ENCODE results near the gene C2orf42.
"Not testable (repeated sequence)": the region's sequence is repeated elsewhere in the genome, so short reads cannot be mapped to it uniquely, and the experiment has no call there.

Gene C2orf42

DNA sequence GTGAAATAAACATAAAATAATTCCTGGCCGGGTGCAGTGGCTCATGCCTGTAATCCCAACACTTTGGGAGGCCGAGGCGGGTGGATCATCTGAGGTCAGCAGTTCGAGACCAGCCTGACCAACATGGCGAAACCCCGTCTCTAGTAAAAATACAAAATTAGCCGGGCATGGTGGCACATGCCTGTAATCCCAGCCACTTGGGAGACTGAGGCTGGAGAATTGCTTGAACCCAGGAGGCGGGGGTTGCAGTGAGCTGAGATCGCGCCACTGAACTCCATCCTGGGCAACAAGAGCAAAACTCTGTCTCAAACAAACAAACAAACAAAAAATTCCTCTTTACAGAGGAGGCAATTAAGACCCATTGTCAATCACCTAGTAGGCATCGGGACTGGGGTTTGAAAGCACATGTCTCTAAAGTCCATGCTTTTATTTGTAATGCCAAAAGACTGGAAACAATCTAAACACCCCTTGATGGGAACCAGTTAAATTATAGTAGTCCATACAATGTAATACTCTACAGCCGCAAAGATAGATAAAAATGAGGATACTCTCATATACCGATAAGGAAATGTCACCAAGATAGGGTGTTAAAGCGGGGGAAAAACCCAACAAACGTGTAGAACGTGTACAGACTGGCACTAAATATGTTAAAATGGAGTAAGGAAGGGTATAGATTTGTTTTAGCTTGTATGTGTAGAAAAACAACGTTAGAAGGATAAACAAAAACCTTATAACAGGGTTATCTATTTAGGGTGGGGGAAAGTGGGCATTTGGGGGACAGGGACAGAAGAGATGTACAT, 59.3 kb downstream of the C2orf42 start:
- DNase-seq (ENCODE audit: low read depth) = not testable (repeated sequence)

DNA sequence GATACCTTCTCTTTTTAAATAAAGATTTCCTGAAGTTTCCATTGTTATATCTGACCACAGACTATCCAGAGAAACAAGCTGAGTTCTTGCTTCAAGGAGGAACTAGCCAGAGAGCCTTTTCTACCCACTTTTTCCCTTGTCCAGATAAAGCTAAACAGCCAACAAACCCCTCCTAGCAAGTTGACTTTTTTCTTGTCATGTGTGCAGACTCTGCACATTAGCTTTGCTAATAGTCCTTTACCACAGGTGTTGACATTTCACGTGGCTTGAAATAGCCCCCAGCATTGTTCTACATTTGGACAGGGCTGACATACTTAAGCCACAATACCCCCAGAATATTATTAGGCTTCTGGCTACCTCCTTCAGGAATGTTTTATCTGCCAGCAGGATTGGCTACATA, 62.8 kb downstream of the C2orf42 start:
- no peak for DNase-seq (ENCODE audit: low read depth)

DNA sequence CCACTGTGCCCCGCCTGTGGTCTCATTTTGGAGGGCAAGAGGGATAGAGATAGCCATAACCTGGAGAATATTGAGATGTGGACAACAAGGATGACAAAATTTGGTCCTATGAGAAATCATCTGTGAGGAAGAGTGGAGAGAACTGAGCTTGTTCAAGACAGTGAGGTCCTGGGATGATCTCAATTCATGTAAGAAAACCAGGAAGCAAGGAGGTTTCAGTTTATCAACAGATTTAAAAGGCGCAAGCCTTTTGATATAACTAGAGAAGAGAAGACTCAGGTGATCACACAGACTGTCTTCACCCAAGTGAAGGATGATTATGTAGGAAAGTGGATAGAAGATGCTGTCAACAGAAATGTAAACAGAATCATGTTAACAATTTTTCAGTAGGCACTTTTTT, 64.4 kb downstream of the C2orf42 start:
- DNase-seq (ENCODE audit: low read depth) = no peak

DNA sequence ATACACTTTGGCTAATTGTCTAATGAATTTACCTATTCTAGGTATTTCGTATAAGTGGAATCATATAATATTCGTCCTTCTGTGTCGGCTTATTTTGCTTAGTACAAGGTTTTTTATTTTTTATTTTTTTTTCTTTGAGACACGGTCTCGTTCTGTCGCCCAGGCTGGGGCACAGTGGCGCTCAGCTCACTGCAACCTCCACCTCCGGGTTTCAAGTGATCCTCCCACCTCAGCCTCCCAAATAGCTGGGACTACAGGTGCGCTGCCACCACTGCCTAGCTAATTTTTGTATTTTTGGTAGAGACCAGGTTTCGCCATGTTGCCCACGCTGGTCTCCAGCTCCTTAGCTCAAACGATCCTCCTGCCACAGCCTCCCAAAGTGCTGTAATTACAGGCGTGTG, 65.3 kb downstream of the C2orf42 start:
- DNase-seq (ENCODE audit: low read depth) = no peak

DNA sequence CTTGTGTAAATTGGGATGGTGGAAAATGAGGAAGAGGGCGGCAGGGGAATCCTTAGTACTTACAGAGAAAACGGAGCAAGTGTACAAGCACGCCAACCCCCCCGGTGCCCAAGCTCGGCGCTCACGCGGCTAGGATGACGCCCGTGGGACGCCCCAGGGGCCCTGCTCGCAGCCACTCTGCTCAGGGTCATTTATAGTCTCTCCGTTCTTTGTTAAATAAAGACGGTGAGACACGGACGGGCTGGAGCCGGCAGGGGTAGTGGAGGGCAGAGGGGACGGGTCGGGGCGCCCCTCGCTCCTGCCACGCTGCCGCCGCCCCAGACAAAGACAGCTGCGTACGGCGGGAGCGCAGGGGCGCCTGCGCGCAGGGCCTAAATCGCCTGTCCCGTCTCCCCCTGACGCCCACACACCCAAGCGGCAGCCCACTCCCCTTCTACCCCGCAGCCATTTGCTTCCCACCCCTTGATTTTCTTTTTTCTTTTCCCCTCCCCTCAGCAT, 65.8 kb downstream of the C2orf42 start:
- no peak for DNase-seq (ENCODE audit: low read depth)

DNA sequence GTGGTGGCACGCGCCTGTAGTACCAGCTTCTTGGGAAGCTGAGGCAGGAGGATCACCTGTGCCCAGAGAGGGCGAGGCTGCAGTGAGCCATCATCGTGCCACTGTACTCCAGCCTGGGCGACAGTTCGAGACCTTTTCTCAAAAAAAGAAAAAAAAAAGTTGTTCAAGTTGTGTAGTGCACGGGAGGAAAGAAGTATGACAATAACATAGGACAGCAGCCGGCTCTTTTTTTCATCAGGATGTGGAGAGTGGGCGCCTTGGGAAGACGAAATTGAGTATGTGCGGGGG, 67.0 kb downstream of the C2orf42 start:
- no peak for DNase-seq (ENCODE audit: low read depth)

DNA sequence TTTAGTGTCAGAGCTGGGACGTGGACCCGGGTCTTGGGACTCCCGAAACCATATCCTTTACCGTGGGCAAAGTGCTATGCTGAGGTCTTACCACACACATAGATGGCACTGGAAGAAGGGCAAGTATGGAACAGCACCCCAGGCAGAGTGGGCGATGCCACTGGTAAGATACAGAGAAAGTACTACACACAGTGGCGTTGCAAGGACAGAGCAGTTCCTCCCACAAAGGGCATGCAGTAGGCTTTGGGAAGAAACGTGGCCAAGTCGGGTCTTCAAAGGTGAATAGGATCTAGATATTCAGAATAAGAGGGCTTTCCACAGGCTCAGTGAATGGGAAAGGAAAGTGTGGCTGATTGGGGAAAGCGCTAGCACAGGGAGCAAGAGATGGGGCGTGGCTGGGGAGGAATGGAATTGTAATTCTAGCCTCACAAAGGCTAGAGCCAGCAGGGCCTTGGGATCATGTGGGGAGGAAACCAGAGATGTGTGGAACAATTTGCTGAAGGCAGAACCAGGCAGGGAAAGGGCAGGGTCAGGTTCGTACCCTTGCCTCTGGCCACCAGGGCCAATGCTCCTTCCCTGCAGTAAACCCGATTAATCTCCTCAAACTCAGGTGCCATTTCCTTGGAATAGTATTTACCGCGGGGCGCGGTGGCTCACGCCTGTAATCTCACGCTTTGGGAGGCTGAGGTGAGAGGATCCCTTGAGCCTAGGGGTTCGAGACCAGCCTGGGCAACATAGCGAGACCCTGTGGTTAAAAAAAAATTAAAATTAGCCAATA, 67.6 kb downstream of the C2orf42 start:
- DNase-seq (ENCODE audit: low read depth) = peak; percentile 46

DNA sequence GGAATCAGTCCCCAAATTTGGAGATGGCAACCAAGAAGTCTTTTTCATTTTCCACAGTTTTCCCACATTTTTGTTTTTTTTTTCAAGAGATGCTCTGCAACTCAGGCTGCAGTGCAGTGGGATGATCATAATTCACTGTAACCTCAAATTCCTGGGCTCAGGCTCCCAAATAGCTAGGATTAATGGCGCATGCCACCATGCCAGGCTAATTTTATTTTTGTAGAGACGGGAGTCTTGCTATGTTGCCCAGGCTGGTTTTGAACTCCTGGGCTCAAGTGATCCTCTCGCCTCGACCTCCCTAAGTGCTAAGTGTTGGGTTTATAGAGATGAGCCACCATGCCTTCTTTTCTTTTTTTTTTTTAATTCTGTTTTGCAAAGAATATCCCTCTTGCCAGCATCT, 68.3 kb downstream of the C2orf42 start:
- DNase-seq (ENCODE audit: low read depth) = no peak

DNA sequence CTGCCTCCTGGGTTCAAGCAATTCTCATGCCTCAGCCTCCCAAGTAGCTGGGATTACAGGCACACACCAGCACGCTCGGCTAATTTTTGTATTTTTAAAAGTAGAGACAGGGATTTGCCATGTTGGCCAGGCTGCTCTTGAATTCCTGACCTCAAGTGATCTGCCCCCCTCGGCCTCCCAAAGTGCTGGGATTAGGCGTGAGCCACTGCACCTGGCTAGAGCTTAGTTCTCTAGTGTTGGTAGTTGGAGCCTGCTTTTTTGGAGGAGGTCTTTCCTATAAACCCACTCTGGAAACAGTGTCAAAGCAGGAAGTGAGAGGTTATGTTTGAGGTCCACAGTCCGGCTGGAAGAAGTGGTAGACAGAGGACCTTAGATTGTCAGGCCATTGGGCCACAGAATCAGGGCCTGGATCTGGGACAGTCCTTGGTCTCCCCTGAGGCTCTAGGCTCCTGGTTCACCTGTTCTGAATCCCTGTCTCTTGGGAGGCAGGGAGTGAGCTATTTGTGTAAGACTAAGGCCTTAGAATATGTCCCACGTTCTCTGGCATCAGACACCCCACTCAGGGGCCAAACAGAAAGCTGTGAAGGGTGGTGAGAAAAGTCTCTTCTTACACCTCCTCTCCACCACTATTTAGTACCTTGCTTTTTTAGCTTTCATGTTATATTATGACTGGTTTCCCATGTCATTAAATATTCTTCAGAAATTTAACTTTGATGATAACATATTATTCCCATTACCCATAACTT, 69.0 kb downstream of the C2orf42 start:
- DNase-seq (ENCODE audit: low read depth) = no peak

DNA sequence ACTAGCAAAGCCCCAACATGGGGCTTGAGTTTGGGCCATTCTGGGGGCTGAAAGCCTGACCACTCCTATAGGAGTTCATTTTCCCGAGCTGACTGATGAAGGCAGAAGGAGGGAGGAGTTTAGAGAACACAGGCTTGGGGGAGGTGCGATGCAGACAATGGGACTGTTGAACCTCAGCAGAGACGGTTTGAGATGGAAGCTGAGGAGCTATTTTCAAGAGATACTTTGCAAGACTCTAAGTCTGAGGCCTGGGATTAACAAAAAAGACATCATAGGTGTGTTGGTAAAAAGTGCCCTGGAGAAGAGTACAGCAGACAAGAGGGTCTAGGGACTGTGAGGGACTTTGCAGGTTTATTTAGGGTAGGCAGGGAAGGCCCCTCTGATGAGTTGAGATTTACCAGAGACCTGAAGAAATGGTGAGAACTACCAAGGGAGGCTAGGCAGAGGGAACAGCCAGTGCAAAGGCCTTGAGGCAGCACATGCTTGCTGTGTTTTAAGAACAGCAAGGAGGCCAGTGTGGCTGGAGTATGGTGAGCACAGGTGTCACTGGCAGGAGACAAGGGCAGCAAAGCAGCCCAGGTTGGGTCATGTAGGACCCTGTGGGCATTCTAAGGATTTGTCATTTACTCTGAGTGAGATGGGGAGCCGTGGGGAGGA, 71.9 kb downstream of the C2orf42 start:
- DNase-seq (ENCODE audit: low read depth) = no peak

DNA sequence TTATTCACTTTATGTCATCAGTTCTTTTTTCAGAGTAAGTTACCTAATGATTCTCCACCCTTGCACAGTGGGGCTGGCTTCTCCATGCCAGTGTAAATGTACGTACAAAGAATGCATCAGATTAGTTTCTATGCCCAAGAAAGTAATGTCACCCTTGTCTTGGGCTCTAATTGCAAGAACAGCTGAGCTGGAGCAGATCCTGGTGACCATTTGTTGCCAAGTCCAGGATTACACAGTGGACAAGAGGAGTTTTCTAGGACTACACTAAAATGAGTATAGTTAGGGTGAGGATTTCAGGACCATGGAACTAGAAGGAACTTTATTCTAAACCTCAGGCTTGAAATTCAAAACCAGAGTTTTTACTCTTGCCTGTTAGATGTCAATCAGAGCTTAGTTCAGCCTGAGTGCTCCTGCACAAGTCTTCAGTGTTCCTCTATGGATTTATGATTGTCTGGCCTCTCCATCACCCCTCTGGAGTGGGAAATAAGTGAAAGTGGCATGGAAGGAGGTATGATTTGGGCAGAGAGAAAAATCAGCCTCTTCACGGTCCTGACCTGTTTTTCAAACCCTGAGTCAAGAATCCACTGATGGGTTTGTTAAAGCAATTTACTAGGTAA, 73.8 kb downstream of the C2orf42 start:
- DNase-seq (ENCODE audit: low read depth) = no peak

DNA sequence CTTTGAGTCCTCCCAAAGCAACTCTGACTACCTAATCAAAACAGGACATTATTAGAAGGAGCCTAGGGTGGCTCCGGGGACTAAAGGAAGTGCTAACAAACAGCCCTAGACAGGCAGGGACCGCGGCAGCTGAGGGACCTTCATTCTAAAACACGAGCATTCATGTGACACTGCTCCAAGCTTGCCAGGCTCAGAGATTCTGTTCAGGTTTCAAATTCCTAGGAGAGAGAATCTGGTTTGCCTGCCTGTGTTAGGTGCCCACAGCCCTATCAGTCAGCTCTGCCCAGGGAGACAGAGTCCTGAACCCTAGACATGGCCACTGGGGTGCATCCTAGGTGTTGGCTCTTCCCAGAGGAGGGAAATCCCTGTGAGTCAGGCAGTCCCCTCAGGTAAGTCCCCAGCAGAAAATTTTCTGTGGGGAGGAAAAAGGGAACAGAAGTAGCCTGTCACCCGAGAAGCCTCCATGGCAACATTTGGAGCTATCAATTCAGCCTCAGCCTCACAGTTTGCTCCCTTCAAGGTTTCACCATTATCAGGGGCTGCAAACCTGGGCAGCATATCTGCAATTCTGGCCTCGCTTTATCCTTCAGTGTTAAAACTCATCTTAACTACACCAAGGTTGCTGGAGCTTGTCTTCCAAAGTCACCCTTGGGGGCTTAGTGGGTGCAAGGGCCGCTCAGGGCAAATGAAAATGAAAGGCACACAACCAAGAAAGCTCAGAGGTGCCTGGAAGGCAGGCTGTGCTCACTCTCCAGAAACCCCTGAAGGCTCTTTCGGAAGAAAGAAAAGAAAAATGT, 75.0 kb downstream of the C2orf42 start:
- no peak for DNase-seq (ENCODE audit: low read depth)

DNA sequence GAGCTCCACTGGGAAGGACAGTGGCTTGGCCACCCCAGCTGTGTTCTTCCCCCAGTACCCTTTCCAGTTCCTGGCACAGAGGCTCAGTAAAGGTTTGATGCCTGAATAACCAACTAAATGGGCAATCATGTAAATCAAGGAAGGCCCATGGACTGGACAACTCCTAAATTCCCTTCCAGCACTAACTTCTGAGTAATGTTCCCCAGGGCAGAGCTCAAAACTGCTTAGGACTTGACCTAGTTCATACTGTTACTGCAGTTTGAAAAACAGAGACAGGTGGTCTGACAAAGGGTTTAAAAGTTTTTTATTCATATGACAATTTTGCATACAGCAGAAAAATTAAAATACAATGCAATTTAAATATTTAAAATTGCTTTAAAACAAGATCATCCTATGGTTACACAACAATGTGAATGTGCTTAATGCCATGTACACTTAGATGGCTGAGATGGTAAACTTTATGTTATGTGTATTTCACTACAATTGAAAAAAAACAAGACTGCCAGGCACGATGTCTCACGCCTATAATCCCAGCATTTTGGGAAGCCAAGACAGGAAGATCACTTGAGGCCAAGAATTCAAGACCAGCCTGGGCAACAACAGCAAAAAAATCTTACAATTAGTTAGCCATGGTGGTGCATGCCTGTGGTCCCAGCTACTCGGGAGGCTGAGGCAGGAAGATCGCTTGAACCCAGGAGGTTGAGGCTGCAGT, 77.3 kb downstream of the C2orf42 start:
- no peak for DNase-seq (ENCODE audit: low read depth)

DNA sequence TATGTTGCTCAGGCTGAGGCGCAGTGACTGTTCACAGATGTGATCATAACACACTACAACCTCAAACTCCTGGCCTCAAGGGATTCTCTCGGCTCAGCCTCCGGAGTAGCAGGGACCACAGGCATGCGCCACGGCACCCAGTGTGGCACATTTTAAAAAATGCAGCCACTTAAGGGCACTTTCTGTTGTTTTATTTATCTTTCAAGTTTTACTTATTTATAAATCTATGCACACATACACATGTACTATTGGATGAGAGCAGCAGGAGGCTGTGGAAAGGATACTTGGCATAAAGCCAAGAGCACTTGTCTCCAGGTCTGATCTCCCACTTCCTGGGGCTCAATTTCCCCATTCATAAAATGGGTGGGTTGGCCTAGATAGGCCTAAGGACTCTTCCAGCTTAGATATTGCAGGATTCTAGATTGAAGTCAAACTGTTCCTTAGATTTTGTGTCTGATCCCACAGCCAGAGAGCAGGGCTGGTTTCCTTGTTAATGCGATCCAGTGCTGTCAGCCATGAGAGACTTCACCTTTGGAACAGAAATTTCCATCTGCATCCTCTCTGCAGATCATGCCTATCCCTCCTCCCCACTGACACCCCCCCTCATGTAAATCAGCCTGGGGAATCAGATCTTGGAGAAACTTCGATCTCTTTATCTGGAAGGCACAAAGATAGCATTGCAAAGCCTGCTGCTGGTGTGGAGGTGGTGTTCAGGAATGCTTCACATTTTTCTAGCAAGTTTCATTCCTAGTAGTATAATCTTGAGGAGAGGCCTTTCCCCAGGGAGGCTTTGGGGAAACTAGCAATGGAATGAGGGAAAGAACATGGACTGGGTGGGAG, 78.8 kb downstream of the C2orf42 start:
- no peak for DNase-seq (ENCODE audit: low read depth)

DNA sequence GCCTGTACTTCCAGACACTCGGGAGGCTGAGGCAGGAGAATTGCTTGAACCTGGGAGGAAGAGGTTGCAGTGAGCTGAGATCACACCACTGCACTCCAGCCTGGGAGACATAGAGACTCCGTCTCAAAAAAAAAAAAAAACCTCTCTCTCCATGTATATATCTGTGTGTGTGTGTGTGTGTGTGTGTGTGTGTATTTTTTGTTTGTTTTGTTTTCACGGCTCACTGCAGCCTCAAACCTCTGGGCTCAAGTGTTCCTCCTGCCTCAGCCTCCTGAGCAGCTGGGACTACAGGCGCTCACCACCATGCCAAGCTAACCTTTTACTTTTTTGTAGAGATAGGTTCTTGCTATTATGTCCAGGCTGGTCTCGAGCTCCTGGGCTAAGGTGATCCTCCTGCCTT, 80.4 kb downstream of the C2orf42 start:
- DNase-seq (ENCODE audit: low read depth) = not testable (repeated sequence)

DNA sequence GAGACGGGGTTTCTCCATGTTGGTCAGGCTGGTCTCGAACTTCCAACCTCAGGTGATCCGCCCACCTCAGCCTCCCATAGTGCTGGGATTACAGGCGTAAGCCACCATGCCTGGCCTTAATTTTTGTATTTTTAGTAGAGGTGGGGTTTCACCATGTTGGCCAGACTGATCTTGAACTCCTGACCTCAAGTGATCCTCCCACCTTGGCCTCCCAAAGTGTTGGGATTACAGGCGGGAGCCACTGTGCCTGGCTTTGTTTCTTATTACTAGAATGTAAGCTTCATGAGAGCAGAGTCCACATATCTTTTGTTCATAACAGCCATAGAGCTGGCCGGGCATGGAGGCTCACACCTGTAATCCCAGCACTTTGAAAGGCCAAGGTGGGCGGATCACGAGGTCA, 84.7 kb downstream of the C2orf42 start:
- not testable (repeated sequence) for DNase-seq (ENCODE audit: low read depth)

DNA sequence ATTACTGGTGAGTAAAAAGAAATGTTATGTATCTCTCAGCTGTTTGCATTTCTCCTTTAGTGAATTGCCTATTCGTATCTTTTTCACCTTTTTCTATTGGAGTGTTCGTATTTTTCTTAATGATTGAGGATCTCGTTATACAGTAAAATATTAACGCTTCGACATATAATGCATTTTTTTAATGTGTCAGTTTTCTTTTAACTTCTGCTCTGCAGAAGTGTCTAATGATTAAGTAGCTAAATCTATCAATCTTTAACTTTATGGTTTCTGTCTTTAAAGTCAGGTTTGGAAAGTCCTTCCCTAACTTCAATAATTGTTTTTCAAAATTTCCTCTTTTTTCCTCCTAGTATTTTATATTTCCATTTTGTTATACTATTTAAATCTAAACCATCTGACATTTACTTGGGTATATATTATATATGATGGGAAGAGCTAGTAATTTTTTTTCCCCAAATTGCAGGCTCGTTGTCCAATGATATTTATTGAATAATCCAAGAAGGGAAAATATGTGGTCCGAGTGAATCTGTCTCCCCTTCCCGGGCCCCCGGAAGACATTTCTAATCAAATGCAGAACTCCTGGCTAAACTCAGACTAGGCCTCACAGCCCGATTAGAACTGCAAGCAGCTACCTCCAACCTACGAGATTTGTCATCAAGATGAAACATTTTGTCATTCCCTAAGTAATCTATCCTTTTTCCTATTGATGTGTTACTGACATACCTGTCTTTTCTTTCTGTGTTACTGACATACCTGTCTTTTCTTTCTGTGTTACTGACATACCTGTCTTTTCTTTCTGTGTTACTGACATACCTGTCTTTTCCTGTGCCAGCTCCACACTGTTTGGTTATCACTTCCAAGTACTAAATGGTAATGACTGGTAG, 86.3 kb downstream of the C2orf42 start:
- no peak for DNase-seq (ENCODE audit: low read depth)

DNA sequence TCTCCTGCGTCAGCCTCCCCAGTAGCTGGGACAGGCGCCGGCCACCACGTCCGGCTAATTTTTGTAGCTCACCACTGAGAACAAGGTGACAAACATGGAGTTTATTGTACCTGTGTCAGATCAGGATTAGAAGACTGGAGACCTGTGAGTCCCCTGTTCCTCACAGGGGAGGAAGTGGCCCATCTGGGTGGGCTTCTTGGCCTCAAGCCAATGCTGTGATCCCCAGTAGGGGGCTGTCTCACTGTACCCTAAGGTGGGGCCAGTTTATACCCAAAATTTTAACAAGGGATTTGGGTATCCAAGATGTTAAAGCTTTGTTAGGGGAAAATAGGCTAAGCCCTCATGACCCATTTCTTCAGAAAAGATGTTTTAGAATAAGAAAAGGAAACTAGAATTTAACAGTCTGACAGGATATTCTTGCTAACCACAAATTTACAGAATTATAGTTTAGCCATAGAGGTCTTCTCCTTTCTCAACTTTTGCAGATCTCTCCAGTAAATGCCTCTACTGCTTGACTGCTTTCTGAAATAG, 87.2 kb downstream of the C2orf42 start:
- DNase-seq (ENCODE audit: low read depth) = no peak
